IPS DF 6.9 (cell line): ENCODE data around the gene TULP3.

Experiments
- DNase-seq: peaks from one replicate; pipeline ENCODE4 v3.0.0-alpha.2; 2013; ENCODE audit warnings: low read depth, low spot score
- H3K27ac ChIP-seq: one replicate; pipeline ENCODE4 v1.5.1; 2013; ENCODE audit warnings: low read length, control low read depth
- H3K27me3 ChIP-seq: 2 replicates; pipeline ENCODE4 v1.6.1; 2013; ENCODE audit warnings: mild to moderate bottlenecking, low read length; ENCODE audit not compliant: control insufficient read depth, insufficient read depth
- H3K36me3 ChIP-seq: 2 replicates; pipeline ENCODE4 v1.6.1; 2013; ENCODE audit warnings: low read length; ENCODE audit not compliant: control insufficient read depth, insufficient read depth
- H3K4me1 ChIP-seq: 2 replicates; pipeline ENCODE4 v1.6.1; 2013; ENCODE audit warnings: low read length; ENCODE audit not compliant: control insufficient read depth, insufficient read depth
- H3K4me3 ChIP-seq: 2 replicates; pipeline ENCODE4 v1.5.1; 2013; ENCODE audit warnings: mild to moderate bottlenecking, low read length
- H3K9me3 ChIP-seq: 2 replicates; pipeline ENCODE4 v1.6.1; 2013; ENCODE audit warnings: low read length, inconsistent platforms; ENCODE audit not compliant: control insufficient read depth, insufficient read depth
- WGBS: extraction: QIAGEN DNeasy Blood & Tissue Kit; methylation state at CpG from one replicate; pipeline ENCODE4 v1.1.7; 2013; ENCODE audit warnings: mixed read lengths, missing lambda C conversion rate; ENCODE audit not compliant: insufficient read length, insufficient coverage; 5-methylcytosine and 5-hydroxymethylcytosine counted together

The TULP3 gene

GRCh38 chr12:2925322-2925995, 34.8 kb downstream of the TULP3 start:
- Histone ChIP-seq H3K27ac (no peak overlapping the region), H3K36me3 (no peaks in the 10 kb centered on the region)
- whole genome bisulfite sequencing: no CpG with 5 or more reads among the region's 6 CpGs

GRCh38 chr12:2930865-2931264, 40.2 kb downstream of the TULP3 start:
- Histone ChIP-seq H3K27ac (no peak overlapping the region), H3K4me1 (no peaks in the 10 kb centered on the region), H3K36me3 (no peaks in the 10 kb centered on the region; the same call in 1 of the 2 replicates), H3K27me3 (no peaks in the 10 kb centered on the region), H3K4me3 (no peak overlapping the region), H3K9me3 (no peaks in the 10 kb centered on the region)
- no peak for DNase-seq
- WGBS: no CpG with 5 or more reads among the region's 8 CpGs

More at GRCh38 chr12:2925322-2925995, 34.8 kb downstream of the TULP3 start:
- no peaks in the 10 kb centered on the region; the same call in 1 of the 2 replicates for H3K4me1 ChIP-seq
- H3K4me3 ChIP-seq: no peak overlapping the region
- H3K9me3 ChIP-seq: no peaks in the 10 kb centered on the region
- DNase-seq: no peak
- no peaks in the 10 kb centered on the region for H3K27me3 ChIP-seq

GRCh38 chr12:2933586-2933985, 42.9 kb downstream of the TULP3 start:
- Histone ChIP-seq H3K27ac (no peak overlapping the region), H3K4me1 (no peaks in the 10 kb centered on the region), H3K4me3 (no peak overlapping the region), H3K27me3 (no peaks in the 10 kb centered on the region), H3K36me3 (no peaks in the 10 kb centered on the region; the same call in 1 of the 2 replicates), H3K9me3 (no peaks in the 10 kb centered on the region)
- WGBS: no CpG with 5 or more reads among the region's 6 CpGs
- DNase-seq: no peak

GRCh38 chr12:2934371-2934770, 43.7 kb downstream of the TULP3 start:
- Histone ChIP-seq H3K27ac (no peak overlapping the region), H3K9me3 (no peaks in the 10 kb centered on the region), H3K4me1 (no peaks in the 10 kb centered on the region), H3K4me3 (no peak overlapping the region), H3K27me3 (no peaks in the 10 kb centered on the region), H3K36me3 (no peaks in the 10 kb centered on the region; the same call in 1 of the 2 replicates)
- no CpG with 5 or more reads among the region's 6 CpGs for WGBS
- DNase-seq: no peak

GRCh38 chr12:2936301-2936700, 45.6 kb downstream of the TULP3 start:
- no peak for DNase-seq
- Histone ChIP-seq H3K4me1 (no peaks in the 10 kb centered on the region), H3K36me3 (no peaks in the 10 kb centered on the region), H3K27me3 (no peaks in the 10 kb centered on the region), H3K9me3 (no peaks in the 10 kb centered on the region), H3K4me3 (no peak overlapping the region), H3K27ac (no peak overlapping the region)
- no CpG with 5 or more reads among the region's 11 CpGs for WGBS

- H3K4me1 ChIP-seq: no peaks in the 10 kb centered on the region
- H3K9me3 ChIP-seq: no peaks in the 10 kb centered on the region
- DNase-seq: no peak
- H3K36me3 ChIP-seq: no peaks in the 10 kb centered on the region
- no peak overlapping the region for H3K27ac ChIP-seq
- H3K4me3 ChIP-seq: no peak overlapping the region
- no CpG with 5 or more reads among the region's 3 CpGs for WGBS
- H3K27me3 ChIP-seq: no peaks in the 10 kb centered on the region
Measured at GRCh38 chr12:2937500-2937899, 46.8 kb downstream of the TULP3 start.

GRCh38 chr12:2939191-2939590, 48.5 kb downstream of the TULP3 start:
- WGBS: no CpG with 5 or more reads among the region's 5 CpGs
- H3K36me3 ChIP-seq: no peaks in the 10 kb centered on the region

GRCh38 chr12:2940564-2940963, 49.9 kb downstream of the TULP3 start:
- Histone ChIP-seq H3K4me3 (no peak overlapping the region), H3K9me3 (no peaks in the 10 kb centered on the region), H3K27me3 (no peaks in the 10 kb centered on the region), H3K4me1 (no peaks in the 10 kb centered on the region), H3K27ac (no peak overlapping the region), H3K36me3 (no peaks in the 10 kb centered on the region)
- no peak for DNase-seq
- WGBS: no CpG with 5 or more reads among the region's 10 CpGs

More at GRCh38 chr12:2939191-2939590, 48.5 kb downstream of the TULP3 start:
- no peak for DNase-seq
- Histone ChIP-seq H3K4me1 (no peaks in the 10 kb centered on the region), H3K27me3 (no peaks in the 10 kb centered on the region), H3K9me3 (no peaks in the 10 kb centered on the region), H3K4me3 (no peak overlapping the region), H3K27ac (no peak overlapping the region)

GRCh38 chr12:2941524-2941923, 50.8 kb downstream of the TULP3 start:
- DNase-seq: no peak
- no CpG with 5 or more reads among the region's 8 CpGs for WGBS

GRCh38 chr12:2944401-2945047, 53.8 kb downstream of the TULP3 start:
- Histone ChIP-seq H3K36me3 (no peaks in the 10 kb centered on the region), H3K4me1 (no peaks in the 10 kb centered on the region), H3K27ac (no peak overlapping the region), H3K9me3 (no peaks in the 10 kb centered on the region), H3K27me3 (no peaks in the 10 kb centered on the region), H3K4me3 (no peak overlapping the region)
- no peak for DNase-seq
- no CpG with 5 or more reads among the region's 24 CpGs for WGBS

More at GRCh38 chr12:2941524-2941923, 50.8 kb downstream of the TULP3 start:
- no peaks in the 10 kb centered on the region for H3K36me3 ChIP-seq
- no peak overlapping the region for H3K27ac ChIP-seq
- no peaks in the 10 kb centered on the region for H3K27me3 ChIP-seq
- H3K4me3 ChIP-seq: no peak overlapping the region
- no peaks in the 10 kb centered on the region for H3K9me3 ChIP-seq
- H3K4me1 ChIP-seq: no peaks in the 10 kb centered on the region
